HEK293 (cell line): ENCODE data around the gene FBXW11.
"Not testable (repeated sequence)": the region's sequence is repeated elsewhere in the genome, so short reads cannot be mapped to it uniquely, and the experiment has no call there.

ENCODE experiments used
- REPIN1 ChIP-seq: fragments of 450-650 bp; formaldehyde crosslinking; IDR thresholded peaks from 2 replicates; pipeline ENCODE4 v1.5.1; 2017; ENCODE audit warnings: missing biosample characterization, missing genetic modification characterization, low read depth
- SP2 ChIP-seq: fragments of 450-650 bp; formaldehyde crosslinking; IDR thresholded peaks from 2 replicates; pipeline ENCODE4 v1.5.1; 2016; ENCODE audit warnings: missing biosample characterization, missing genetic modification characterization
- ZNF155 ChIP-seq: fragments of 450-650 bp; formaldehyde crosslinking; IDR thresholded peaks from 2 replicates; pipeline ENCODE4 v1.5.1; 2016; ENCODE audit warnings: missing biosample characterization, missing genetic modification characterization
- ZNF157 ChIP-seq: fragments of 450-650 bp; formaldehyde crosslinking; IDR thresholded peaks from 2 replicates; pipeline ENCODE4 v1.5.1; 2016; ENCODE audit warnings: missing biosample characterization, missing genetic modification characterization
- ZNF266 ChIP-seq: fragments of 450-650 bp; formaldehyde crosslinking; IDR thresholded peaks from 2 replicates; pipeline ENCODE4 v1.5.1; 2016; ENCODE audit warnings: missing biosample characterization, missing genetic modification characterization, low read depth
- ZNF274 ChIP-seq, 2 experiments: fragments of 200-500 bp in 1 of 2; fragments of 450-650 bp in 1 of 2; sonication (Bioruptor generic) in 1 of 2; formaldehyde crosslinking in 1 of 2; IDR thresholded peaks; 2 replicates each; pipeline versions ENCODE4 v1.5.1 to v1.6.1; 2014 to 2016; ENCODE audit warnings: borderline replicate concordance in 1 of 2, inconsistent platforms in 1 of 2, low read length in 1 of 2, missing biosample characterization in 1 of 2, missing genetic modification characterization in 1 of 2
- ZNF350 ChIP-seq: fragments of 450-650 bp; formaldehyde crosslinking; IDR thresholded peaks from 2 replicates; pipeline ENCODE4 v1.5.0; 2017; ENCODE audit warnings: missing biosample characterization, mild to moderate bottlenecking, missing genetic modification characterization
- ZNF785 ChIP-seq: fragments of 450-650 bp; formaldehyde crosslinking; IDR thresholded peaks from 2 replicates; pipeline ENCODE4 v1.5.1; 2016; ENCODE audit warnings: missing biosample characterization, missing genetic modification characterization
- TF ChIP-seq, protein P1 (sequence below): fragments of 450-650 bp; formaldehyde crosslinking; IDR thresholded peaks from 2 replicates; pipeline ENCODE4 v1.5.1; 2016; ENCODE audit warnings: missing biosample characterization, missing genetic modification characterization
- TF ChIP-seq, protein P2 (sequence below): fragments of 450-650 bp; formaldehyde crosslinking; IDR thresholded peaks from 2 replicates; pipeline ENCODE4 v1.5.1; 2016; ENCODE audit warnings: missing biosample characterization, missing genetic modification characterization
- TF ChIP-seq, protein P3 (sequence below): fragments of 450-650 bp; formaldehyde crosslinking; IDR thresholded peaks from 2 replicates; pipeline ENCODE4 v1.5.1; 2016; ENCODE audit warnings: missing biosample characterization, missing genetic modification characterization

DNA sequence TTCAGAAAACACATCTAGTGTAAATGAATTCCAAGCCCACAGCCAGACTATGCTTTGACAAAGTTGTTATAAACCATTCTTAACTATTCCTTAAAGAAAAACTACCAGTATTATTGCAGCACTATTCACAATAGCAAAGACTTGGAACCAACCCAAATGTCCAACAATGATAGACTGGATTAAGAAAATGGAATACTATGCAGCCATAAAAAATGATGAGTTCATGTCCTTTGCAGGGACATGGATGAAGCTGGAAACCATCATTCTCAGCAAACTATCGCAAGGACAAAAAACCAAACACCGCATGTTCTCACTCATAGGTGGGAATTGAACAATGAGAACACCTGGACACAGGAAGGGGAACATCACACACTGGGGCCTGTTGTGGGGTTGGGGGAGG, 120.4 kb downstream of the FBXW11 start:
- TF ChIP-seq, protein P1, sequence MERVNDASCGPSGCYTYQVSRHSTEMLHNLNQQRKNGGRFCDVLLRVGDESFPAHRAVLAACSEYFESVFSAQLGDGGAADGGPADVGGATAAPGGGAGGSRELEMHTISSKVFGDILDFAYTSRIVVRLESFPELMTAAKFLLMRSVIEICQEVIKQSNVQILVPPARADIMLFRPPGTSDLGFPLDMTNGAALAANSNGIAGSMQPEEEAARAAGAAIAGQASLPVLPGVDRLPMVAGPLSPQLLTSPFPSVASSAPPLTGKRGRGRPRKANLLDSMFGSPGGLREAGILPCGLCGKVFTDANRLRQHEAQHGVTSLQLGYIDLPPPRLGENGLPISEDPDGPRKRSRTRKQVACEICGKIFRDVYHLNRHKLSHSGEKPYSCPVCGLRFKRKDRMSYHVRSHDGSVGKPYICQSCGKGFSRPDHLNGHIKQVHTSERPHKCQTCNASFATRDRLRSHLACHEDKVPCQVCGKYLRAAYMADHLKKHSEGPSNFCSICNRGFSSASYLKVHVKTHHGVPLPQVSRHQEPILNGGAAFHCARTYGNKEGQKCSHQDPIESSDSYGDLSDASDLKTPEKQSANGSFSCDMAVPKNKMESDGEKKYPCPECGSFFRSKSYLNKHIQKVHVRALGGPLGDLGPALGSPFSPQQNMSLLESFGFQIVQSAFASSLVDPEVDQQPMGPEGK (tag by site-specific recombination) = not testable (repeated sequence)
- TF ChIP-seq, protein P2, sequence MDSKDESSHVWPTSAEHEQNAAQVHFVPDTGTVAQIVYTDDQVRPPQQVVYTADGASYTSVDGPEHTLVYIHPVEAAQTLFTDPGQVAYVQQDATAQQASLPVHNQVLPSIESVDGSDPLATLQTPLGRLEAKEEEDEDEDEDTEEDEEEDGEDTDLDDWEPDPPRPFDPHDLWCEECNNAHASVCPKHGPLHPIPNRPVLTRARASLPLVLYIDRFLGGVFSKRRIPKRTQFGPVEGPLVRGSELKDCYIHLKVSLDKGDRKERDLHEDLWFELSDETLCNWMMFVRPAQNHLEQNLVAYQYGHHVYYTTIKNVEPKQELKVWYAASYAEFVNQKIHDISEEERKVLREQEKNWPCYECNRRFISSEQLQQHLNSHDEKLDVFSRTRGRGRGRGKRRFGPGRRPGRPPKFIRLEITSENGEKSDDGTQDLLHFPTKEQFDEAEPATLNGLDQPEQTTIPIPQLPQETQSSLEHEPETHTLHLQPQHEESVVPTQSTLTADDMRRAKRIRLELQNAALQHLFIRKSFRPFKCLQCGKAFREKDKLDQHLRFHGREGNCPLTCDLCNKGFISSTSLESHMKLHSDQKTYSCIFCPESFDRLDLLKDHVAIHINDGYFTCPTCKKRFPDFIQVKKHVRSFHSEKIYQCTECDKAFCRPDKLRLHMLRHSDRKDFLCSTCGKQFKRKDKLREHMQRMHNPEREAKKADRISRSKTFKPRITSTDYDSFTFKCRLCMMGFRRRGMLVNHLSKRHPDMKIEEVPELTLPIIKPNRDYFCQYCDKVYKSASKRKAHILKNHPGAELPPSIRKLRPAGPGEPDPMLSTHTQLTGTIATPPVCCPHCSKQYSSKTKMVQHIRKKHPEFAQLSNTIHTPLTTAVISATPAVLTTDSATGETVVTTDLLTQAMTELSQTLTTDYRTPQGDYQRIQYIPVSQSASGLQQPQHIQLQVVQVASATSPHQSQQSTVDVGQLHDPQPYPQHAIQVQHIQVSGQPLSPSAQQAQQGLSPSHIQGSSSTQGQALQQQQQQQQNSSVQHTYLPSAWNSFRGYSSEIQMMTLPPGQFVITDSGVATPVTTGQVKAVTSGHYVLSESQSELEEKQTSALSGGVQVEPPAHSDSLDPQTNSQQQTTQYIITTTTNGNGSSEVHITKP (tag by site-specific recombination) = not testable (repeated sequence)
- TF ChIP-seq ZNF157 (tag by site-specific recombination); SP2 (tag by site-specific recombination); ZNF155 (tag by site-specific recombination); ZNF266 (tag by site-specific recombination); ZNF785 (tag by site-specific recombination); ZNF350 (tag by site-specific recombination); REPIN1 (tag by site-specific recombination); ZNF274 (IDR thresholded peaks at IDR 0.05; ENCODE audit: low read length); ZNF274 (tag by site-specific recombination; IDR thresholded peaks at IDR 0.05; ENCODE audit: borderline replicate concordance): not testable (repeated sequence)
- TF ChIP-seq, protein P3, sequence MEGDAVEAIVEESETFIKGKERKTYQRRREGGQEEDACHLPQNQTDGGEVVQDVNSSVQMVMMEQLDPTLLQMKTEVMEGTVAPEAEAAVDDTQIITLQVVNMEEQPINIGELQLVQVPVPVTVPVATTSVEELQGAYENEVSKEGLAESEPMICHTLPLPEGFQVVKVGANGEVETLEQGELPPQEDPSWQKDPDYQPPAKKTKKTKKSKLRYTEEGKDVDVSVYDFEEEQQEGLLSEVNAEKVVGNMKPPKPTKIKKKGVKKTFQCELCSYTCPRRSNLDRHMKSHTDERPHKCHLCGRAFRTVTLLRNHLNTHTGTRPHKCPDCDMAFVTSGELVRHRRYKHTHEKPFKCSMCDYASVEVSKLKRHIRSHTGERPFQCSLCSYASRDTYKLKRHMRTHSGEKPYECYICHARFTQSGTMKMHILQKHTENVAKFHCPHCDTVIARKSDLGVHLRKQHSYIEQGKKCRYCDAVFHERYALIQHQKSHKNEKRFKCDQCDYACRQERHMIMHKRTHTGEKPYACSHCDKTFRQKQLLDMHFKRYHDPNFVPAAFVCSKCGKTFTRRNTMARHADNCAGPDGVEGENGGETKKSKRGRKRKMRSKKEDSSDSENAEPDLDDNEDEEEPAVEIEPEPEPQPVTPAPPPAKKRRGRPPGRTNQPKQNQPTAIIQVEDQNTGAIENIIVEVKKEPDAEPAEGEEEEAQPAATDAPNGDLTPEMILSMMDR = not testable (repeated sequence)
